Cardiac muscle cell (in vitro differentiated cells and primary cell): ENCODE data around the gene MACIR. TPM values are rescaled to one million over a fixed set of nuclear protein-coding genes. Genes with fewer than 3 reads are reported as not detected.
"Not testable (repeated sequence)": the region's sequence is repeated elsewhere in the genome, so short reads cannot be mapped to it uniquely, and the experiment has no call there.

Experiments used
- DNase-seq, 2 donors: peaks; one replicate each; pipeline versions ENCODE4 v3.0.0 to v3.0.0-alpha.2; 2010 to 2017; ENCODE audit warnings: low read depth in 1 of 2, low spot score in 1 of 2
- H3K27ac ChIP-seq: fragments of 200-600 bp; sonication (generic); 2 replicates; pipeline ENCODE4 v1.5.1; 2016
- H3K27me3 ChIP-seq: fragments of 200-600 bp; sonication (generic); 2 replicates; pipeline ENCODE4 v1.6.0; 2016; ENCODE audit warnings: control low read depth
- H3K36me3 ChIP-seq: fragments of 200-600 bp; sonication (generic); 2 replicates; pipeline ENCODE4 v1.5.1; 2016; ENCODE audit warnings: control low read depth
- H3K4me1 ChIP-seq: fragments of 200-600 bp; sonication (generic); 2 replicates; pipeline ENCODE4 v1.8.1; 2017; ENCODE audit warnings: low read depth, mild to moderate bottlenecking, mixed run types
- H3K4me3 ChIP-seq: fragments of 200-600 bp; sonication (generic); 2 replicates; pipeline ENCODE4 v1.5.1; 2016; ENCODE audit warnings: mild to moderate bottlenecking
- H3K9me3 ChIP-seq: fragments of 200-600 bp; sonication (generic); 2 replicates; pipeline ENCODE4 v1.5.1; 2017; ENCODE audit warnings: low read depth, mild to moderate bottlenecking, control low read depth
- CTCF ChIP-seq: IDR thresholded peaks from 2 replicates; pipeline ENCODE4 v1.5.1; 2012; ENCODE audit warnings: low read depth, mild to moderate bottlenecking, low read length
- polyA plus RNA-seq: library from polyadenylated mRNA; unstranded; fragments of >200 nt; fragmentation: Nextera tagmentation; extraction: Ambion mirVana; gene quantifications from 2 replicates; pipeline ENCODE4 v1.2.1, GENCODE V29; 2016
- total RNA-seq: library from RNA; depleted of rRNA; stranded (reverse); fragments of >200 nt; gene quantifications from 2 replicates; pipeline ENCODE4 v1.2.3, GENCODE V29; 2016

Gene MACIR
- total and polyA plus RNA-seq, 2 experiments from 2014 or later: 9.6 to 11.6 TPM

DNA sequence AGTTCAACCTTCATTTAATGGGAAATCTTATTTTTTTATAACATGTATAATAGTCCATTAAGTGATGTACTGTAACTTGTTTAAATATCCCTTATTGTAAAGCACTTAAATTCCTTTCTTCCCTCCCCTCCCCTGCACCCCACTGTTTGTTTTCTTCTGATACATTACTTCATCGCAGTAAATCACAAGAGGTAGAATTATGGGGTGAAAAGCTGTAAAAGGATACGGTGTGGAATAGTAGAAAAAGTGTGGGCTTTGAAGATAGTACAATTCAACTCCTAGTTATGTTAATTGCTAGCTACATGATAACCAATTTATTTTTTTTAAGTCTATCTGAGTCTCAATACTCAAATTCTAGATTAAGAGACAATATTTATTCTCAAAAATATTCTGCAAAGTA, 41.9 kb upstream of the MACIR start:
- Histone ChIP-seq H3K9me3 (no peaks in the 10 kb centered on the region), H3K4me1 (no peaks in the 10 kb centered on the region), H3K27ac (no peak overlapping the region), H3K27me3 (no peaks in the 10 kb centered on the region), H3K36me3 (no peaks in the 10 kb centered on the region), H3K4me3 (no peak overlapping the region)
- no peak for TF ChIP-seq CTCF
- no peak for DNase-seq

DNA sequence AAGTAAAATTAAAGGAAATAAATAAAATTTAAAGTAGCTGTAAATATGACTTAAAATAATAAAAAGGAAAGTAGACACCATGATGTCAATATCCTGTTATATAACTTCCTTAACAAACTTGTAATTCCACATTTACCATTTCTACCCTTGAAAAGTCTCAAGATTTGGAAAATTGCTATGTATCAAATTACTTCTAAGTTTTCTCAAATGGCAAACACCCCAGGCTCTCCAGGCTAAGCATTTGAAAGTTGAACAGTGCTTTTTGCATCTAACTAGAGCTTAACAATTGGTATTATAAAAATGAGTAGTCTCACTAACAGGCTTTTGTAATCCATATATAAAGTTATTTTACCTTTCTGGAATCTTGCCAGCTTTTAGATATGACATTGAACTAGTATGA, 41.5 kb upstream of the MACIR start:
- TF ChIP-seq CTCF: no peak
- no peaks in the 10 kb centered on the region for H3K4me1 ChIP-seq
- no peaks in the 10 kb centered on the region for H3K9me3 ChIP-seq
- no peak for DNase-seq
- H3K27me3 ChIP-seq: no peaks in the 10 kb centered on the region
- no peaks in the 10 kb centered on the region for H3K36me3 ChIP-seq
- no peak overlapping the region for H3K27ac ChIP-seq
- H3K4me3 ChIP-seq: no peak overlapping the region

DNA sequence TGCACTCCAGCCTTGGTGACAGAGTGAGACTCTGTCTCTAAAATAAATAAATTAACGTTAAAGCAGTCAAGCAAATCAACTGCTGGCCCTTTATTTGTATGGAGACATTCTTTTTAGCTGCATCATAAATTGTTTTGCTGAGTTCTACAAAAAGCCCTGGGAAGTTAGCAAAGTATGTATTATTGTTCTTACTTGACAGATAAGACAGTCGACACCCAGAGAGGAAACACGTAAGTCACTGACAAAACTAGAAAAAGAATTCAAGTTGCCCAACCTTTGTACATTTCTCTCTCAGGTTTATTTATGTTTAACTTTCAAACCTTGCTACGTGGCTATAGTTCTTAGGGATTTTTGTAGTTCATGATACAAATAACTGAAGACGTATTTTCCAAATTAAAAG, 40.4 kb upstream of the MACIR start:
- TF ChIP-seq CTCF: no peak
- no peaks in the 10 kb centered on the region for H3K9me3 ChIP-seq
- H3K36me3 ChIP-seq: no peaks in the 10 kb centered on the region
- no peaks in the 10 kb centered on the region for H3K4me1 ChIP-seq
- H3K4me3 ChIP-seq: no peak overlapping the region
- H3K27me3 ChIP-seq: no peaks in the 10 kb centered on the region
- DNase-seq: peak in 1 of 2 donors; percentile 97
- no peak overlapping the region for H3K27ac ChIP-seq

GRCh38 chr5:103219074-103219473, 39.5 kb upstream of the MACIR start:
- H3K4me3 ChIP-seq, H3K9me3 ChIP-seq, DNase-seq, H3K36me3 ChIP-seq, H3K27ac ChIP-seq, H3K27me3 ChIP-seq, H3K4me1 ChIP-seq: not testable (repeated sequence)

DNA sequence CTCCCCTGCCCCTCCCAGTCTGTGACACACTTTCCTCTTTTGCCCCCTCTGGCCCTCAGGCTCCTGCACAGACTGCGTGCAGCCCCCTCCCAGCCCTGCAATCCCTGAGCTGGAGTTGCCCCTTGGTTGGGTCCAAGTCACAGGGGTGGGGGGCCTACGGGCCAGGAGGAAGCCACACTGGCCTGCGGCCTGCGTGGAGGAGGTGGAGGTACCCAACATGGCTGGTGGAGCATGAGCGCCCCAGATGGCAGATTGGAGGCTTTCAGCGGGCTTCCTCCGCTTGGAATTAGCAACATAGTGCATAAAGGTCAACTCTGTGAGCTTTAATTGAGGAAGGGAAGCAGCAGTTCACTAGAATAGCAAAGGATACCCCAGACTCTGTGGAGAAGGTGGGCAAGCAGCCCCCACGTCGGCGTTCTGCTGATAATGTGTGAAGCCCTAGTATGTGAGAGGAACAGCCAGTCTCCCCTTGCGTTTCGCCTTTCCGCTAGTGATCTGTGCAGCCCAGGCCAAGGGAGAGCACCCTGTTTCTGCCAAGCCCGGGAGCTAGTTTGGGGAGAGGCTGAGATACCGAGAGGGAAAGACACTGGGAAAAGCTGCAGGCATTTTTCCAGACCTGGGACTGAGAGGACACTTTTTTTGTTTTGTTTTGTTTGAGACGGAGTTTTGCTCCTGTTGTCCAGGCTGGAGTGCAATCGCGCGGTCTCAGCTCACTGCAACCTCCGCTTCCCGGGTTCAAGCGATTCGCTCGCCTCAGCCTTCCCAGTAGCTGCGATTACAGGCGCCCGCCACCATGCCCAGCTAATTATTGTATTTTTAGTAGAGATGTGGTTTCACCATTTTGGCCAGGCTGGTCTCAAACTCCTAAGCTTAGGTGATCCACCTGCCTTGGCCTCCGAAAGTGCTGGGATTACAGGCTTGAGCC, 35.3 kb upstream of the MACIR start:
- no peak for TF ChIP-seq CTCF
- no peak for DNase-seq
- H3K36me3 ChIP-seq: no peaks in the 10 kb centered on the region
- H3K27me3 ChIP-seq: no peaks in the 10 kb centered on the region
- H3K27ac ChIP-seq: no peak overlapping the region
- H3K4me1 ChIP-seq: no peaks in the 10 kb centered on the region
- no peaks in the 10 kb centered on the region for H3K9me3 ChIP-seq
- H3K4me3 ChIP-seq: no peak overlapping the region

- peak; percentile 77 for TF ChIP-seq CTCF
Observed at GRCh38 chr5:103224118-103224893, 34.3 kb upstream of the MACIR start.

More at GRCh38 chr5:103224118-103224893, 34.3 kb upstream of the MACIR start:
- Histone ChIP-seq H3K36me3 (no peaks in the 10 kb centered on the region), H3K27me3 (no peaks in the 10 kb centered on the region), H3K4me3 (no peak overlapping the region), H3K4me1 (no peaks in the 10 kb centered on the region), H3K27ac (no peak overlapping the region), H3K9me3 (no peaks in the 10 kb centered on the region)
- peak; percentile 67 to 93 for DNase-seq
